ENCODE results near the gene THAP12.
"Not testable (repeated sequence)": the region's sequence is repeated elsewhere in the genome, so short reads cannot be mapped to it uniquely, and the experiment has no call there.

The THAP12 gene

GRCh38 chr11:76380977-76381719, at the start of gene THAP12, which contains the start of gene GVQW3:
THAP12 (minus strand) TSS chr11:76381132; CDS start chr11:76380836, 296 bp downstream.
GVQW3 (plus strand) TSS chr11:76381323; CDS start chr11:76381829, 506 bp downstream.
- DNase-seq (ENCODE audit: low read depth in 2 of 2): peak; percentile 92 to 95

GRCh38 chr11:76426660-76427059, 45.7 kb upstream of the THAP12 start:
- DNase-seq (ENCODE audit: low read depth in 2 of 2): no peak

GRCh38 chr11:76424891-76425290, 44.0 kb upstream of the THAP12 start:
- no peak for DNase-seq (ENCODE audit: low read depth in 2 of 2)

- no peak for DNase-seq (ENCODE audit: low read depth in 2 of 2)
Observed at GRCh38 chr11:76424379-76424778, 43.4 kb upstream of the THAP12 start.

GRCh38 chr11:76419896-76420295, 39.0 kb upstream of the THAP12 start:
- no peak for DNase-seq (ENCODE audit: low read depth in 2 of 2)

- DNase-seq (ENCODE audit: low read depth in 2 of 2): no peak
Observed at GRCh38 chr11:76415073-76415472, 34.1 kb upstream of the THAP12 start.

GRCh38 chr11:76410851-76411357, 30.0 kb upstream of the THAP12 start:
- no peak for DNase-seq (ENCODE audit: low read depth in 2 of 2)

- no peak for DNase-seq (ENCODE audit: low read depth in 2 of 2)
Observed at GRCh38 chr11:76408171-76408965, 27.4 kb upstream of the THAP12 start.

- no peak for DNase-seq (ENCODE audit: low read depth in 2 of 2)
Observed at GRCh38 chr11:76406359-76406758, 25.4 kb upstream of the THAP12 start.

- DNase-seq (ENCODE audit: low read depth in 2 of 2): not testable (repeated sequence)
Observed at GRCh38 chr11:76401484-76401883, 20.6 kb upstream of the THAP12 start.

GRCh38 chr11:76400967-76401366, 20.0 kb upstream of the THAP12 start:
- no peak for DNase-seq (ENCODE audit: low read depth in 2 of 2)

- no peak for DNase-seq (ENCODE audit: low read depth in 2 of 2)
Observed at GRCh38 chr11:76397383-76397782, 16.5 kb upstream of the THAP12 start.

GRCh38 chr11:76395296-76395695, 14.4 kb upstream of the THAP12 start:
- DNase-seq (ENCODE audit: low read depth in 2 of 2): no peak

- no peak for DNase-seq (ENCODE audit: low read depth in 2 of 2)
Observed at GRCh38 chr11:76394411-76394810, 13.5 kb upstream of the THAP12 start.

GRCh38 chr11:76392870-76393269, 11.9 kb upstream of the THAP12 start:
- no peak for DNase-seq (ENCODE audit: low read depth in 2 of 2)

GRCh38 chr11:76391811-76392475, 11.0 kb upstream of the THAP12 start:
- no peak for DNase-seq (ENCODE audit: low read depth in 2 of 2)

- DNase-seq (ENCODE audit: low read depth in 2 of 2): no peak
Observed at GRCh38 chr11:76391021-76391420, 10.1 kb upstream of the THAP12 start.

GRCh38 chr11:76388408-76388807, 7.5 kb upstream of the THAP12 start:
- DNase-seq (ENCODE audit: low read depth in 2 of 2): no peak

- DNase-seq (ENCODE audit: low read depth in 2 of 2): no peak
Observed at GRCh38 chr11:76385903-76386302, 5.0 kb upstream of the THAP12 start.

- DNase-seq (ENCODE audit: low read depth in 2 of 2): no peak
Observed at GRCh38 chr11:76382209-76382608, 1.3 kb upstream of the THAP12 start.

GRCh38 chr11:76380159-76380976, 564 bp downstream of the THAP12 start:
- peak; percentile 31 to 41 for DNase-seq (ENCODE audit: low read depth in 2 of 2)
